ENCODE measurements around the gene SLC35E2B. TPM values are rescaled to one million over a fixed set of nuclear protein-coding genes. Genes with fewer than 3 reads are reported as not detected.
"Not testable (repeated sequence)": the region's sequence is repeated elsewhere in the genome, so short reads cannot be mapped to it uniquely, and the experiment has no call there.

Gene SLC35E2B
- total RNA-seq, result 10 to 100 TPM; 46.2 to 50.9 TPM

DNA sequence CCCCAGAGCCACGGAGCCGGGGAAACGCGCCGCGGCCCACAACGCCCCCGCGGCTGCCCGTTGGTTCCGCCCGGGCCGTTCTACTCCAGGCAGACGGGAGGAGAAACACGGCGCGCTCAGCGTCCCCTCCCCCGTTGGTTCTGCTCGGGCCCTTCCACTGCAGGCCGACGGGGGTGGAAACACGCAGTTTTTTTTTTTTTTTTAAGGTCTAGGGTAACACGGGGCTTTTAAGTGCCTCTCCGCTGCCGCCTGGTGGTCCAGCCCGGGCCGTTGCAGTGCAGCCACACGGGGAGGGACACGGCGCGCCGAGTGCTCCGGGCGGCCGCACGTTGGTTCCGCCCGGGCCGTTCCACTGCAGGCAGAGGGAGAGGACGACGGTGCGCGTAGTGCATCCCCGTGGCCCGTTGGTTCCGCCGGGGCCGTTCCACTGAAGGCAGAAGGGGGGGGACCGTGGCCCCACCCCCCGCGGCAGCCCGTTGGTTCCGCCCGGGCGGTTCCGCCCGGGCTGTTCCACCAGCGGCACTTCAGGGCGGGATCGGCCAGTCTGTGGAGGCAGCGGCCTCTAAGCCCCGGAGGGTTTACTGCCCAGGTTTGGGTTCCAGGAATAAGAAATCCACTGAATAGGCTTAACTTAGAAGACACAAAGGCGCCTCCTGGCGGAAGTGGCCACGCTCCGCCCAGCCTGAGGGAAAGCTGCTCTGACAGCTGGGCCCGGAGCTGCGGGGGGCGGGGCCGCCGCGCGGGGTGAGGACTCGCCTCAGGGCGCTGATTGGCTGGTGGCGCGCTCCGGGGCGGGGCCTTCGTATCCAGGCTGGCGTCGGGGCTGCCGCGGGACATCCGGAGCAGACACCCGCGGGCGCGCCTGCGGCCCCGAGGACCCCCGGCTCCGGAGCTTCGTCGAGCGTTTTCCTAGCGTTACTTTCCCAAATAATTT lies at the start of gene SLC35E2B:
SLC35E2B (minus strand) TSS at position 82 of the 934 bp plus-strand sequence. CDS start 16,096 bp downstream, outside the sequence.
- H3K36me3 Mint-ChIP-seq; CTCF ChIA-PET; H3K27me3 Mint-ChIP-seq; H3K9me3 Mint-ChIP-seq (ENCODE audit: low read depth): not testable (repeated sequence)
- Mint-ChIP-seq H3K4me3 (peak within 1 kb of the TSS; percentile 60), H3K4me1 (peaks cover 11% of the 10 kb centered on the region), H3K27ac (peak within 1 kb of the TSS; percentile 87)
- ATAC-seq, result peak; percentile 82
- DNase-seq, result peak; percentile 93

- DNase-seq; H3K4me3 Mint-ChIP-seq; H3K36me3 Mint-ChIP-seq; CTCF ChIA-PET; H3K4me1 Mint-ChIP-seq; ATAC-seq; H3K27ac Mint-ChIP-seq; H3K27me3 Mint-ChIP-seq; H3K9me3 Mint-ChIP-seq (ENCODE audit: low read depth): not testable (repeated sequence)
Measured at GRCh38 chr1:1741013-1741412, 48.4 kb upstream of the SLC35E2B start.

- H3K27ac Mint-ChIP-seq; H3K27me3 Mint-ChIP-seq; DNase-seq; H3K36me3 Mint-ChIP-seq; CTCF ChIA-PET; H3K9me3 Mint-ChIP-seq (ENCODE audit: low read depth); H3K4me1 Mint-ChIP-seq; H3K4me3 Mint-ChIP-seq: not testable (repeated sequence)
- ATAC-seq, result peak; percentile 73
Measured at GRCh38 chr1:1738799-1739337, 46.3 kb upstream of the SLC35E2B start.

DNA sequence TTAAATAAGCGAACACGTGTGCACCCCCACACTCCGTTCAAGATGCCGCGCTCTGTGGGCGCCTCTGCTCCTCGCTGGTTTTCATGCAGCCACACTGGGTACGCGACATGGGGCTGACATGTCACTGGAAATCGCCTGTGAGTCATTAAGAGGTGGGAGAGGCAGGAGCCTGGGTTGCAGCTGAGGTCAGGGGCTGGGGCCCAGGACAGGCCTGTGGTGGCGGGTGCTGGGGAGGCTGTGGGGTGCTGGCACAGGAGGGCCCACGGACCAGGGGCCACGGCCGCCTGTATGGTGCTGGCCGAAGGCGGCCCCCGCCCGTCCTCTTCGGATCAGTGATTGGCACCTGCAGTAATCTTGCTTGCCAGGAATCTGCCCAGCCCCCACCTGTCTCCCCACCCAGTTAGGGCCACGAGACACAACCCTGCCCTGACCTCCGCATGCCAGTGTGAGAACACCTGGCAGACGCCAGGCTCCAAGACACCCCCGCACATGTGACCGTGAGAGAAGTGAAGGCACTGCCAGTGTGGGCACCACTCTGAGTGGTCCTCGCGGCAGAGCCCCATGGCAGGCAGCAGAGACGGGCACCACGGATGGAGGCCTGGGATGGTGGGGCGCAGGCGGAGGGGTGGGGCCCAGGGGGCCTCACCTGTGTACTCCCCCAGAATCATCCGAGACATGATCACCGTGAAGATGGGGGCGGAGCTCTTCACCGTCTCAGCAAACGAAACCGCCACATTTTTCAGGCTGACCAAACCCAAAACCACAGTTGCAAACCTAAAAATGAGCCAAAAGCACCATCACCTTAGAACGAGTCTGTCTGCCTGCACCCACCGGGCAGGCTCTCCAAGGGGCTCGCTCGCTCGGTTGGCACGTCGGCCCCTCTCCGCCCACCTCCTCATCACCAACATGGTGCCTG lies 45.3 kb upstream of the SLC35E2B start:
- H3K27me3 Mint-ChIP-seq; DNase-seq; H3K4me1 Mint-ChIP-seq; H3K9me3 Mint-ChIP-seq (ENCODE audit: low read depth); H3K4me3 Mint-ChIP-seq; CTCF ChIA-PET; H3K36me3 Mint-ChIP-seq: not testable (repeated sequence)
- ATAC-seq, result peak; percentile 23
- peak overlapping the region; percentile 57 for H3K27ac Mint-ChIP-seq

DNA sequence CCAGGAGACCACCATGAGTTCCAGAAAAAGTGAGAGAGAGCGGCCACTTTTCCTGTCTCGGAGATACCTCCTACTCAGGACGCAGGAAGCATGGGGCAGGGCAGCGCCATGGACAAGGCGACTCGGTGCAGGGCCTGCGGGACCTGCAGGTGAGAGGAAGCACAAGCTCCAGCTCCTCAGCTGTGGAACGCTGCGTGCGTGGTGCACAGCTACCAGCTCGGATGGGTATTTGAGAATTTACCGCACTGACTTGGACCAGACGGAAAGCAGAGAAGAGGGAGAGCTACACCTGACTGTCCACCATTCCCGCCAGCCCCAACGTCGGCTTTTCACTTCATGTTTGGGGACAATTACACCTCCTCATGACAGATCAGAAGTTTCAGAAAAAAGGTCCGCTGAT lies 39.8 kb upstream of the SLC35E2B start:
- CTCF ChIA-PET, result no interaction called here
- no peaks in the 10 kb centered on the region for H3K27me3 Mint-ChIP-seq

GRCh38 chr1:1730870-1731269 lies 38.3 kb upstream of the SLC35E2B start:
- ATAC-seq, result no peak
- H3K9me3 Mint-ChIP-seq (ENCODE audit: low read depth), result no peaks in the 10 kb centered on the region

More for the DNA sequence above, 39.8 kb upstream of the SLC35E2B start:
- ATAC-seq, result no peak
- H3K4me1 Mint-ChIP-seq, result peaks cover 18% of the 10 kb centered on the region
- H3K9me3 Mint-ChIP-seq (ENCODE audit: low read depth), result no peaks in the 10 kb centered on the region
- no peak for DNase-seq
- peaks cover 15% of the 10 kb centered on the region for H3K36me3 Mint-ChIP-seq
- H3K4me3 Mint-ChIP-seq, result no peak overlapping the region
- no peak overlapping the region for H3K27ac Mint-ChIP-seq

DNA sequence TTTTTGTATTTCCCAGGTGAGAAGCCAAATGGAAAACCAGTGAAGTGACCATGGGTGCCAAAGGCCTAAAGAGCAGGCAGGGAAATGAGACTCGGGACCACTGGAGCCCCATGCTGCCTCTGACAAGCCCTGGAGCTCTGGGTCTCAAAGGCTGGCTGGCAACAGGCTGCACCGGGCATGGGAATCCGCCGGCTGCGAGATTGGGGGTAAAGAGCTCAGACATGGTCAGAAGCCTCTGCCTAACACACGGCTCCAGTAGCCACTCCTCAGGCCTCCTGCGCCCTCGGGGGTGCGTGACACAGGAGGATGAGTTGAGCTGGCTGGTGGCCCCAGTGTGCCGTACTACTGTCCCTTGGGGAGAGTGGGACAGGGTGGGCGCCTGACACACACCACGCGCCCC lies 37.6 kb upstream of the SLC35E2B start:
- peaks cover 18% of the 10 kb centered on the region for H3K4me1 Mint-ChIP-seq
- DNase-seq; H3K27me3 Mint-ChIP-seq; H3K4me3 Mint-ChIP-seq; CTCF ChIA-PET; H3K9me3 Mint-ChIP-seq (ENCODE audit: low read depth); ATAC-seq: not testable (repeated sequence)
- peak overlapping the region; percentile 59 for H3K27ac Mint-ChIP-seq
- peaks cover 13% of the 10 kb centered on the region for H3K36me3 Mint-ChIP-seq

More at GRCh38 chr1:1730870-1731269, 38.3 kb upstream of the SLC35E2B start:
- H3K4me3 Mint-ChIP-seq, result no peak overlapping the region
- CTCF ChIA-PET, result no interaction called here
- DNase-seq, result no peak
- peaks cover 15% of the 10 kb centered on the region for H3K36me3 Mint-ChIP-seq
- no peaks in the 10 kb centered on the region for H3K27me3 Mint-ChIP-seq
- H3K4me1 Mint-ChIP-seq, result peaks cover 18% of the 10 kb centered on the region
- no peak overlapping the region for H3K27ac Mint-ChIP-seq

DNA sequence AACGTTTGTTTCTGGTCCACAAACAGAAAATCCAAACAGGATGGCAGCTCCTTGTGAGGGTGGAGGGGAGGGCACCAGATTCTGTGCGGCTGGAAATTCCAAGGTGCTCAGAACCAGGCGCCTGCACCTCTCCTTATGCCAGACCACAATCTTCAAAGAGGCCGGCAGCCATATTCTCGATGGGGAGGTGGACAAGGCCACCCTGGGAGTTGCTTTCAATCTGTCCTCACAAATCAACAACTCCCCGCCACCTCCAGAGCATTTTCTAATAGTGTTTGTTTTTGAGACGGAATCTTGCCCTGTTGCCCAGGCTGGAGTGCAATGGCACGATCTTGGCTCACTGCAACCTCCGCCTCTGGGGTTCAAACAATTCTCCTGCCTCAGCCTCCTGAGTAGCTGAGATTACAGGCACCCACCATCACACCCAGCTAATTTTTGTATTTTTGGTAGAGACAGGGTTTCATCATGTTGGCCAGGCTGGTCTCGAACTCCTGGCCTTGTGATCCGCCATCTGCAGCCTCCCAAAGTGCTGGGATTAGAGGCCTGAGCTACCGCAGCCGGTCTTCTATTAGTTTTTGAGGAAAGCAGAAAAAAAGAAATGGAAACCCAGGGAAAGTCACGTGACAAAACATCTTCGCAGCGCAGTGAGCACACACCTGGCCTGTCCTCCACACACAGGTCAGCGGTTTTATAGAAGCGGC lies 36.7 kb upstream of the SLC35E2B start:
- not testable (repeated sequence) for H3K9me3 Mint-ChIP-seq (ENCODE audit: low read depth); ATAC-seq; DNase-seq; H3K27me3 Mint-ChIP-seq; H3K4me3 Mint-ChIP-seq
- H3K36me3 Mint-ChIP-seq, result peaks cover 13% of the 10 kb centered on the region
- CTCF ChIA-PET, result interaction anchor here (0.6 to 1.1 kb wide), 2 partner anchors 107 to 176 kb away, joined by 3 to 4 read pairs; no protein-coding TSS in a partner anchor
- H3K4me1 Mint-ChIP-seq, result peaks cover 22% of the 10 kb centered on the region
- peak overlapping the region; percentile 95 for H3K27ac Mint-ChIP-seq

DNA sequence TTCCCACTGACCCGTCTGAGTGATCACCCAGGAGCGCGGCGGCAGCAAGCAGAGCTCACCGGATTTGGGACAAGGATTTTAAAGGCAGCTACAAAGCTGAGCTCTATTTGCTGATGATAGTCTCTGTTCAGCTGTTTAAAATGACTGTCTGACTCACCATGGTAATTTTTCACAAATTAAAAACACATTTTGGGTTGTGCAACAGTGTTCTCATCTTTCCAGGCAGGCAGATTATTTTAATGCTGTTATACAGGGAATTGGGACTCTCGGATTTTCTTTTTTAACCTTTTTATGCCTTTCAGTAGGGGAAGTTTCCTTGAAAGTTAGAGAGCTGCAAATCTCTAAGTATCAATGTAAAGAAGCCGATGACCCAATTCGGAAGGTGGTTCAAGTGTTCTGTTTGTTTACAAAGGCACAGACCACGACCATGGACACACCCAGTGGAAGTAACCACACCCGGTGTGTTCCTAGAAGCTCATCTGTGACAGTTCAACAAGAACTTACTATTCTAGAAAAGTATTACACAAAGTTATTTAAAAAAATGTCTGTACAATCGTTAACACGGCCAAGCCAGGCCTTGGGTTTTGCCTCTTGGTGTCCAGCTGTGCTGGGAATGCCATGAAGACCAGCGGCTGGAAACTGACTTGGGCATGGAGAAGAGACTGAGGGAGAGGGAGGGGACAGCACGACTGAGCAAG lies 35.9 kb upstream of the SLC35E2B start:
- ATAC-seq; H3K9me3 Mint-ChIP-seq (ENCODE audit: low read depth); H3K27me3 Mint-ChIP-seq: not testable (repeated sequence)
- Mint-ChIP-seq H3K4me3 (peak overlapping the region; percentile 42), H3K4me1 (peaks cover 22% of the 10 kb centered on the region), H3K36me3 (peaks cover 13% of the 10 kb centered on the region), H3K27ac (peak overlapping the region; percentile 95)
- CTCF ChIA-PET, result interaction anchor here (1.1 kb wide), 1 partner anchor 177 kb away, joined by 3 read pairs; no protein-coding TSS in a partner anchor
- peak; percentile 87 for DNase-seq

GRCh38 chr1:1727131-1727651 lies 34.6 kb upstream of the SLC35E2B start:
- H3K27ac Mint-ChIP-seq; H3K36me3 Mint-ChIP-seq; H3K9me3 Mint-ChIP-seq (ENCODE audit: low read depth); ATAC-seq; H3K4me3 Mint-ChIP-seq; CTCF ChIA-PET; H3K27me3 Mint-ChIP-seq; DNase-seq: not testable (repeated sequence)
- H3K4me1 Mint-ChIP-seq, result peaks cover 22% of the 10 kb centered on the region

DNA sequence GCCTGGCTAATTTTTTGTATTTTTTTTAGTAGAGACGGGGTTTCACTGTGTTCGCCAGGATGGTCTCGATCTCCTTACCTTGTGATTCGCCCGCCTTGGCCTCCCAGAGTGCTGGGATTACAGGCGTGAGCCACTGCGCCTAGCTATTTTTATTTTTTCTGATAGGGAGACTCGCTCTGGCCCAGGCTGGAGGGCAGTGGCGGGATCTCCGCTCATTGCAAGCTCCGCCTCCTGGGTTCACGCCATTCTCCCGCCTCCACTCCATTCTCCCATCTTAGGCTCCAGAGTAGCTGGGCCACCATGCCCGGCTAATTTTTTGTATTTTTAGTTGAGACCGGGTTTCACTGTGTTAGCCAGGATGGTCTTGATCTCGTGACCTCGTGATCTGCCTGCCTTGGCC lies 33.5 kb upstream of the SLC35E2B start:
- ATAC-seq; H3K4me3 Mint-ChIP-seq; H3K9me3 Mint-ChIP-seq (ENCODE audit: low read depth); CTCF ChIA-PET; DNase-seq; H3K27me3 Mint-ChIP-seq: not testable (repeated sequence)
- Mint-ChIP-seq H3K36me3 (peaks cover 12% of the 10 kb centered on the region), H3K4me1 (peaks cover 28% of the 10 kb centered on the region), H3K27ac (peak overlapping the region; percentile 57)

All from activated CD8-positive, alpha-beta memory T cell treated with anti-CD3 and anti-CD28 coated beads, Interleukin-2, amount 10 ng/mL, durations not matched to agents 7 days and 5 days (primary cell).